DND-41 (cell line): ENCODE data around the gene PLXNA4.

Experiments
- CTCF ChIP-seq: IDR thresholded peaks from 2 replicates; pipeline ENCODE4 v1.5.1; 2012; ENCODE audit warnings: borderline replicate concordance, low read length, moderate library complexity, mild to moderate bottlenecking; ENCODE audit not compliant: poor library complexity, severe bottlenecking; ENCODE audit errors: extremely low read depth
- EZH2 ChIP-seq: IDR thresholded peaks from 3 replicates; pipeline ENCODE4 v1.6.1; 2012; ENCODE audit warnings: borderline replicate concordance, low read depth, mild to moderate bottlenecking, moderate library complexity, low read length, inconsistent platforms; ENCODE audit not compliant: severe bottlenecking

- TF ChIP-seq CTCF (no peak), EZH2 (no peak)
These were observed 13.6 kb downstream of the PLXNA4 start for GRCh38 chr7:132562690-132563089.
